ENCODE results near the gene ZNF740.
A peak's percentile ranks its signal among the peaks of the same experiment; 100 is the strongest.

ZNF740 gene

GRCh38 chr12:53214687-53215455, 34.3 kb downstream of the ZNF740 start:
- DNase-seq (ENCODE audit: low read depth): no peak

DNA sequence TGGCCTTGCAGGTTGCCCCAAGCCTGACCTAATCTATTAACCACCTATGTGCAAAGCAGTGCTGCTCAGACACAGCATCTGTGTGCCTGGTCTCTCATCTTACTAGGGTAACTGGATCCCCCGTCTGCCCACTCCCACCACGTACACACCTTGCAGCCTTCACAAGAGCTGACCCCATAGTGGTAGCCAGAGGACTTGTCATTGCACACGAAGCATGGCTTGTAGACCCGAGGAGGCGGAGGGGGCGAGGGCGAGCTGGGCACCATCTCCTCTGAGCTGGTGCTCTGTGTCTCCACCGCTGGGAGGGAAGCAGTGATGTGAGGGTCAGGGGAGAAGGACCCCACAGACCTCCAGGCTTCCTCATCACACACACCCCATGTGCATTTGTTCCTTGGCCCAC, 35.0 kb downstream of the ZNF740 start:
- DNase-seq (ENCODE audit: low read depth): no peak

GRCh38 chr12:53217051-53217930, 36.8 kb downstream of the ZNF740 start:
- no peak for DNase-seq (ENCODE audit: low read depth)

DNA sequence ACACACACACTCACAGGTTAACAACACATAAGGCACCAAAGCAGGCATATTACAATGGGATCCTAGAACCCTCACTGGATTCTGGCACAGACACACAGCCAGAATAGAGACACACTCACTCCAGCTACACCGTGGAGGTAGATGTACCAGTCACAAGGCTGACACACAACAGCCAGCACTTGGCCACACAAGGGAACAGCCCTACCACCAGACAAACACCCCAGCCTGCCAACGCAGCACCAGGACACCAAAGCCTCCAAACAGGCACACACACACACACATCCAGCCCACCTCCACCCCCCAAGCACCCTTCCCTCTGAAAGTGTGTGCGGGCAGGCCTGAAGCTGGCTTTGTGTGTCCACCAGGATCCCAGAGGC, 37.4 kb downstream of the ZNF740 start:
- DNase-seq (ENCODE audit: low read depth): no peak

DNA sequence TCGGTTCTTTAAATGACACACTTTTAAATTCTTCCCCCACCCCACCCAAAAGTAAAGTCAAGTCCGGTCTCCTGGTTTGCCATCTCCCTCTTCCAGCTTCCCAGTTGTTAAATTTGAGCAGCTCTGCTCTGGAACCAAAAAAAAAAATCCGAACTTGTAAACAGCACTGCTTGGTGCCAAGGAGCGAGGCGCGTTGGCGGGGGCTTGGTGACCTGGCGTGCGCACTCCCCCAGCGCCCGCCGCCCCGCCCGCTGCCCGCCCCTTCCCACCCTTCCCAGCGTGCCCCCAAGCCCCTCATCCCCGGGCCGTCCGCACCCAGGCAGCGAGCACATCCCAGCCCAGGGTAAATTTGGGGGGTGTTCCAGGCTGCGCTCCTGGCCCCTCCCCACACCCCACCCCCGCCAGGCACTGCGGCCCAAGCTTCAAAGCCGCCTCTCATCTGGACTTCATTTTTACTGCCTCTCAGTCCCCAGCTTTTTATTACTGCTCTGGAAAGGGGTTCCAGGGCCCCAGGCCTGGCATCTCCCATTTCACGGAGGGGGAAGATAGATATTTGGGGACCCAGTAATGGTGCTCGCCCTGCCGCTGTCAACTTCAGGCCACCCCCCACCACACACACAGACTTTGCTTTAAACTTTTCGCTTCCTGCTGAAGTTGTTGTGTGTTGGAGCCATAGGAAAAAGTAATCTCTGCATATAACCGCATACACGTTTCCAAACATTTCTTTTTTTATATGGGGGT, 38.2 kb downstream of the ZNF740 start:
- no peak for DNase-seq (ENCODE audit: low read depth)

DNA sequence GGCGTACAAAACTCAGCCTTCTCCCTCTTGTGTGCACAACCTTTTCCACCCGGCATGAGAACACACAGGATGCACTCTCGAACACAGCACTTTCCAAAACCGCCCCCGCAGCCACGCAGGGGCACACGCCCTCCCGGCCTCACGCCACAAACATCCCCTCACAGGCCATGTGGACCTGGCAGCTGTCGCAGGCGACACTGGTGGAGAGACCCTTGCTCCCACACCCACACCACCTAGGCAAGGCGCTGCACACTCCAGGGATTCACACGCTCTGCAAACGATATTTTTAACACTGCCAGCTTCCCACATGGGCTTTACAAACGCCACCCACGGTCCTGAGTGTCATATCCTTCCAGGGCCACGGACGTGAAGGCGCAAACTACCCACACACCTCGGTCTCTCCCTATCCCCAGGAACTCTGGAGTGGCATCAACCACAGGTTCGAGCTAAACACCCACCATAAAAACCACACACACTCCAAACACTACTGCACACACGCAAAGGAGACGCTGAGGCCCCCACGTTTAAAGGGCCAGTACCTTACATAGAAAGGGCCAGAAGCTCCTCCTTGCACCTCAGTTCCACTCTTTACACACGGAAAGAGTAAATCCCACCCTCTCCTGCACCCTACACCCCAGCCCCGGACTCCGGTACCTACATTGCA, 38.9 kb downstream of the ZNF740 start:
- DNase-seq (ENCODE audit: low read depth): no peak

- DNase-seq (ENCODE audit: low read depth): no peak
Measured at GRCh38 chr12:53219956-53220693, 39.6 kb downstream of the ZNF740 start.

GRCh38 chr12:53220694-53221202, 40.2 kb downstream of the ZNF740 start:
- DNase-seq (ENCODE audit: low read depth): peak; percentile 83

DNA sequence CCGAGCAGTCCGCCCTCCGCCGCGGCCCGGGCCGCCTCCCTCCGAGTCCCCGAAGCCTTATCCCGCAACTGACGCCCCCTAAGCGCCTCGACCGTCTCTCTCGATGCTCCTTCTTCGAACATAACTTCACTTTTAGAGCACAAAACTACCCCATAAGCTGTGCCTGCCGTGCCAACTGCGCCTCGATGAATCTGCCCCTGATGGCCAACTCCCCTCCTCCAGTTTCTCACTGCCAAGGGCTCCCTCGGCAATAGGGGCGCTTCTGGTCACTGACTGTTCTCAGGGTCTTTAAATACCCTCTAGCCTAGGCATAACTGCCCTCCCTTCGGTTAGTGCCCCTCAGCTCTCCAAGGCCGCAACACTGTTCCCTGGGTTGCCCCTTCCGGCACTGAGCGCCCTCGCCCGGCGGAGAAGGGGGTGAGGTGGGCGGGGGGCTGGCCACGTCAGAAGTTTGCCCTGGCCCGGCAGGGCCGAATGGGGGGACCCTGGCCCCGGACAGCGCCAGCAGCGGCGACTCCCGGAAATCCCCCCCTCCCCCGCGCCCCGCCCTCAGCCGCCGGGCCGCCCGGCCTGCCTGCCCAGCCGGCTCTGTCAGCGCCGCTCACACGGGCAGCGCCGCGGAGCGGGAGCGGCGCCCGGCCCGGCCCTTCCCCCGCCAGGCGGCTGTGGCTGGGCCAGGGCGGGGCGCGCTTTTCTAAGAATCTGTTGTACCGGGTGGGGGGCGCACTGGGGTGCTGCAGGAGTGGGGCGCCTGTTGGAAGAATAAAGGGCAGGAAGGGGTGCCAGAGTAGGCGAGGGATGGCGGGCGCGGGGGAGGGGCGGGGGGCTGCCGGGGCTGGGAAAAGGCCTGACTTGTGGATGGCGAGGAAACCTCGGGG, 40.9 kb downstream of the ZNF740 start:
- no peak for DNase-seq (ENCODE audit: low read depth)

DNA sequence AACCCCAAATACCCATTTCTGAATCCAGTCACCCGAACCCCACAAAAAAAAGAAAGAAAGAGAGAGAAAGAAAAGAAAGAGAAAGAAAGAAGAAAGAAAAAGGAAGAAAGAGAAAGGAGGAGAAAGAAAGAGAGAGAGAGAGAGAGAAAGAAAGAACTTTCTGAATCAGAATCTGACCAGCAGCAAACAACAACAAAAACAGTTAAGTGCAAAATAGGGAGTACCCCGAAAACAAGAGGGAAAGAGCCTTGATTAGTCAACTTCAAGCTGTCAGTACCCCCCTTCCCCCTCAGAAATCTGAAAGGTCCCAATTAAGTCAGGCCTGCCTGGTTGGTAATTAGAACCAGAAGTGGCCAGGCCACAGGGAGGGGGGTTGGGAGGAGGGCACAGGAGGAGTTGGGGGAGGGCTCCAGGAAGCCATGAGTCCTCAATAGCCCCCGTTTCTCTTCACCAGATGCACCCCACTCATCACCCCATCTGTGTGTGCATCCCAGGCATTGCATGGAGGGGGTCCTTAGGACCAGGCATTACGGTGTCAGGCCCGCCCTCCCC, 41.7 kb downstream of the ZNF740 start:
- no peak for DNase-seq (ENCODE audit: low read depth)

DNA sequence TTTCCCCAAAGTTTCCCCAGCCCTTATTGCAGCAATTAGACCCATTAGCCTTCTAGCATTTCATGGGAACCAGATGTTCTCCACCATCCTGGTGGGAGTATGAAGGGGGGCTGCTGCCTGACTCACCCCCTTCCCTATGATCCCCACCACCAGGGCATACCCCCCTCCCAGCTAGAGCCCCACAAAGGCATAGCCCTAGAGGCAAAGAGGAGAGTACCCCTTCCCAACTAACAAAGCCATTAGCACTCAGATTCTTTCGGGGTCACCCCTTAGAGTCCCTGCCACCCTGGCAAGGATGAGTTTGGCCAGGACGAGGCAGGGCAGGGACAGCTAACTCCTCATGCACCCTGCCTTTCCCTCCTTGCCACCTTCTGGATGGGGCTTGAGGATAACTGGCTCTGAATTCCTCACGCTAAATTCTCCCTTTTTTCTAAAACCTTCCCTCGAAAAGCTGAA, 42.3 kb downstream of the ZNF740 start:
- DNase-seq (ENCODE audit: low read depth): no peak

- DNase-seq (ENCODE audit: low read depth): no peak
Measured at GRCh38 chr12:53223389-53224060, 43.0 kb downstream of the ZNF740 start.

DNA sequence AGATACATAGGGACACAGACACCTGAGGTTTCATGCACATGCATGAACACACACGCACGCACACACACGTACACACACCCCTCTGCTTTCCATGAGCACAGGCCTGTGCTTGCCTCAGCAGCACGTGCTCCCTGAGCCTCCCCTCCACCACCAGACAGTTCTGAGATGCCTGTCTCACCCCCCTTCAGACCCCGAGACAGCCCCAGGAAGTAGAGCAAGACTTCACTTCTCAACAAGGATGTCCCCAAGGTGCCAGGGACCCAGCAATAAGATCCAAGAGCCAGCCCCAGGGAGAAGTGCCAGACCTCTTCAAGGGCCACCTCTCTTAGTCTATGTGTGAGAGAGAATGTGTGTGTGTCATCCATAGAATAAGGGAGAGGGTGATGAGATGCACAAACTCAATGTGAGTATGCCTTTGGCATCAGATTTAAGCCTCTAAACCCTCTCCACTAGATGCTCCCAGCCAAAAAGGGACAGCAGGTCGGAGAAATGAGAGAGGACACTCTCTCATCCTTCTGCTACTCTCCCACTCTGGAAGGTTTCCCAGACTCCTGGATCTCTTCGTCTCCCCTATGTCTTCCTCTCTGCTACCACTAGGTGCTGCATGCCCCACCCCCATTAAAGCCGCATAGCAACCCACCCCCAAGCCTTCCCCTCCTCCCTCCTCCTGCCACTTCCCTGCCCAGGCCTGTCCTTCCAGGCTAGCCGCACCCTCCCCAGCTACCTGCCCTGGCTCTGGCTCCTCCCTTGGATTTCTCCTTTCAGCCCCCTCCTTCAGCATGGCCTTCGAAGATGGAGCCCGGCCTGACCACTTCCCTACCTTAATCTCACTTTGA, 43.8 kb downstream of the ZNF740 start:
- no peak for DNase-seq (ENCODE audit: low read depth)

DNA sequence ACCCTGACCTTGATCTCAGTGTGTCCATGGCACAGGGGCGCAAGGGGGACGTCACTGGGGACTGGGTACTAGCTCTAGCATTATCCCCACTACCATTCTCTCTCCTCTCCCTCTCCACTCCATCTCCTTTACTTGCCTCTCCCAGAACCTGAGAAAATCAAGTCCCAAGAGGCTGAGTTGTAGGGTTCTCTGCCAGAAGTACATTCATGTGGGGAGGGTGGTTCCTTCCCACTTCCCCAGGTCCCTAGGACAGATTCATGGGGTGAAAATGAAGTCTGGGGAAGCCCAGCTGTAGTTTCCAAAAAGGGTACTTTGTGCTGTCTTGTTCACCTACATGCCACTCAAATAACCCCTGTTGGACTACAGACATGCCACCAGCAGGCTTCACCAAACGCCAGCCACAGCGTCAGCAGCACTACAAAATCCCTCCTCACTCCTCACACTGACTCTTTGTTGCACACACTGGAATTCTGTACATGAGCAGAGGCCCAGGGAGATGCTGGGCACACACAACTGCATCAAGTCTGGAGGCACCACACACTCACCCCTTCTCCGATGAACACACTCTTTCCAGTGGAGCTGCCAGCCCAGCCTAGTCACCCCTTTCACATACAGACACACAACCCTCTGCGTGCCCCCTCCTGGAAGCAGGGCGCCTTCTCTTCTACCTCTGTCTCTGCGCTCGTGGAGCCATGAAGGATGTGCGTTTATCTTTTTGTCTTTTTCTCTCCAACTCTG, 44.5 kb downstream of the ZNF740 start:
- no peak for DNase-seq (ENCODE audit: low read depth)

DNA sequence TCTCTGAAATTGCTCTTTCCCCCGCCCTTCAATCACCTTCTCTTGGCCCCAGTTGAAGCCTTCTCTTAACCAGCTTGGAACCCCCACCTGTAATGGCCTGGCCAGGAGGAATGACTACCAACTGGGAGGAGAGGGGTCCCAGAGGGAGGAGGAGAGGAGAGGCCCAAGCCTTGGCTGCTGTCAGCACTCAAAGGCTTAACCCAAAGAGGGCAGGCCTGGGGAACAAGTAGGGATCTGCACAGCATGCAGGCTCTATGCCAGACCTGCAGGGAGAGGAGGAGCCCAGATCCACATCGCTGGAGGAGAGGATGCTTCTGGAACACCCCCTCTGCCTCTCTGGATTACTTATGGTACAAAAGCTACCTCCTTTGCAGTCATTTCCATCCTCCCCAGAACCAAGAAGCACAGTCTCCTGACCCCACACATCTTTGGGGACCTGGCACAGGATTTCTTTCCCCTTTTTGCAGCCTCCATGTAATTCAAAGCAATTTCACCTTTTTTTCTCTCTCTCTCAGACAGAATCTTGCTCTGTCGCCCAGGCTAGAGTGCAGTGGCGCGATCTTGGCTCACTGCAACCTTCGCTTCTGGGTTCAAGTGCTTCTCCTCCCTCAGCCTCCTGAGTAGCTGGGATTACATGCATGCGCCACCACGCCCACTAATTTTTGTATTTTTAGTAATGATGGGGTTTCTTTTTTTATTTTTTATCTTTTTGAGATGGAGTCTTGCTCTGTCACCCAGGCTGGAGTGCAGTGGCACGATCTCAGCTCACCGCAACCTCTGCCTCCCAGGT, 45.3 kb downstream of the ZNF740 start:
- no peak for DNase-seq (ENCODE audit: low read depth)

- no peak for DNase-seq (ENCODE audit: low read depth)
Measured at GRCh38 chr12:53226815-53227214, 46.3 kb downstream of the ZNF740 start.

- no peak for DNase-seq (ENCODE audit: low read depth)
Measured at GRCh38 chr12:53227341-53227740, 46.8 kb downstream of the ZNF740 start.

Data from CMK (cell line).